Hepatocyte (in vitro differentiated cells): Measurements from ENCODE around the gene PLAC8L1. TPM values are rescaled to one million over a fixed set of nuclear protein-coding genes. Genes with fewer than 3 reads are reported as not detected.

Source experiments
- DNase-seq: peaks from one replicate; pipeline ENCODE4 v3.0.0-alpha.2; 2016; ENCODE audit warnings: low spot score
- H2AFZ ChIP-seq: fragments of 200-600 bp; sonication (generic); 2 replicates; pipeline ENCODE4 v1.6.0; 2016; ENCODE audit warnings: antibody characterized with exemption, mild to moderate bottlenecking
- H3K27ac ChIP-seq: fragments of 200-600 bp; sonication (generic); 2 replicates; pipeline ENCODE4 v1.5.1; 2016; ENCODE audit warnings: mild to moderate bottlenecking
- H3K27me3 ChIP-seq: fragments of 200-600 bp; sonication (generic); 2 replicates; pipeline ENCODE4 v1.6.1; 2016
- H3K36me3 ChIP-seq: fragments of 200-600 bp; sonication (generic); replicated peaks from 2 replicates; pipeline ENCODE4 v1.5.1; 2016; ENCODE audit warnings: low read depth; ENCODE audit not compliant: insufficient read depth
- H3K4me1 ChIP-seq: fragments of 200-600 bp; sonication (generic); 2 replicates; pipeline ENCODE4 v1.5.1; 2016; ENCODE audit warnings: mild to moderate bottlenecking, moderate library complexity; ENCODE audit not compliant: insufficient read depth
- H3K4me2 ChIP-seq: fragments of 200-600 bp; sonication (generic); 2 replicates; pipeline ENCODE4 v1.6.0; 2016
- H3K4me3 ChIP-seq: fragments of 200-600 bp; sonication (generic); 2 replicates; pipeline ENCODE4 v1.5.1; 2016; ENCODE audit warnings: mild to moderate bottlenecking
- H3K79me2 ChIP-seq: fragments of 200-600 bp; sonication (generic); 2 replicates; pipeline ENCODE4 v1.6.0; 2017; ENCODE audit warnings: mild to moderate bottlenecking
- H3K9me2 ChIP-seq: fragments of 200-600 bp; sonication (generic); replicated peaks from 2 replicates; pipeline ENCODE4 v1.6.0; 2017; ENCODE audit warnings: mild to moderate bottlenecking; ENCODE audit not compliant: insufficient read depth
- H3K9me3 ChIP-seq: fragments of 200-600 bp; sonication (generic); 2 replicates; pipeline ENCODE4 v1.5.1; 2016; ENCODE audit warnings: low read depth, mild to moderate bottlenecking
- H4K20me1 ChIP-seq: fragments of 200-600 bp; sonication (generic); 2 replicates; pipeline ENCODE4 v1.6.0; 2016; ENCODE audit warnings: mild to moderate bottlenecking; ENCODE audit not compliant: insufficient read depth, poor library complexity, severe bottlenecking
- EZH2 ChIP-seq: fragments of 200-600 bp; sonication (generic); IDR thresholded peaks from 2 replicates; pipeline ENCODE4 v1.6.1; 2016; ENCODE audit warnings: antibody characterized with exemption, mild to moderate bottlenecking, borderline replicate concordance
- EZH2phosphoT487 ChIP-seq: fragments of 200-600 bp; sonication (generic); IDR thresholded peaks from one replicate; pipeline ENCODE4 v1.6.1; 2018; ENCODE audit warnings: antibody characterized with exemption, mild to moderate bottlenecking, low read depth, moderate library complexity; ENCODE audit not compliant: unreplicated experiment, severe bottlenecking
- WGBS: methylation state at CpG from one replicate; pipeline ENCODE4 v1.1.6; 2016; ENCODE audit warnings: low lambda C conversion rate; ENCODE audit errors: missing lambda C conversion rate; 5-methylcytosine and 5-hydroxymethylcytosine counted together
- polyA plus RNA-seq: library from polyadenylated mRNA; unstranded; fragments of >200 nt; fragmentation: Nextera tagmentation; extraction: Ambion mirVana; gene quantifications from 2 replicates; pipeline ENCODE4 v1.2.1, GENCODE V29; 2016
- small RNA-seq: library from RNA; depleted of rRNA; stranded (forward); fragments of <200 nt; gene quantifications from one replicate; pipeline ENCODE3, GENCODE V24; 2014
- total RNA-seq: library from RNA; depleted of rRNA; stranded (reverse); fragments of >200 nt; gene quantifications from 2 replicates; pipeline ENCODE4 v1.2.3, GENCODE V29; 2014
- TF ChIP-seq, protein P1 (sequence below): fragments of 200-600 bp; sonication (generic); IDR thresholded peaks from 2 replicates; pipeline ENCODE4 v1.5.1; 2016; ENCODE audit warnings: antibody characterized with exemption, mild to moderate bottlenecking; ENCODE audit not compliant: poor library complexity

The PLAC8L1 gene
- total and polyA plus RNA-seq, 2 experiments from 2014 or later = 1.1 to 1.5 TPM

GRCh38 chr5:146034605-146035004, 70.8 kb downstream of the PLAC8L1 start:
- no peaks in the 10 kb centered on the region for H3K9me3 ChIP-seq
- H3K79me2 ChIP-seq = peaks cover 7% of the 10 kb centered on the region
- 72% methylated on average over 4 of the region's 4 CpGs for WGBS
- no peaks in the 10 kb centered on the region for H3K36me3 ChIP-seq
- no peak overlapping the region for H3K27ac ChIP-seq
- no peak overlapping the region for H3K4me3 ChIP-seq
- no peak overlapping the region for H2AFZ ChIP-seq
- H4K20me1 ChIP-seq = no peaks in the 10 kb centered on the region
- H3K27me3 ChIP-seq = no peaks in the 10 kb centered on the region
- no peaks in the 10 kb centered on the region for H3K9me2 ChIP-seq
- no peak for DNase-seq
- H3K4me1 ChIP-seq = no peaks in the 10 kb centered on the region
- H3K4me2 ChIP-seq = no peak overlapping the region
- TF ChIP-seq EZH2 (no peak), EZH2phosphoT487 (no peak)
- TF ChIP-seq, protein P1, sequence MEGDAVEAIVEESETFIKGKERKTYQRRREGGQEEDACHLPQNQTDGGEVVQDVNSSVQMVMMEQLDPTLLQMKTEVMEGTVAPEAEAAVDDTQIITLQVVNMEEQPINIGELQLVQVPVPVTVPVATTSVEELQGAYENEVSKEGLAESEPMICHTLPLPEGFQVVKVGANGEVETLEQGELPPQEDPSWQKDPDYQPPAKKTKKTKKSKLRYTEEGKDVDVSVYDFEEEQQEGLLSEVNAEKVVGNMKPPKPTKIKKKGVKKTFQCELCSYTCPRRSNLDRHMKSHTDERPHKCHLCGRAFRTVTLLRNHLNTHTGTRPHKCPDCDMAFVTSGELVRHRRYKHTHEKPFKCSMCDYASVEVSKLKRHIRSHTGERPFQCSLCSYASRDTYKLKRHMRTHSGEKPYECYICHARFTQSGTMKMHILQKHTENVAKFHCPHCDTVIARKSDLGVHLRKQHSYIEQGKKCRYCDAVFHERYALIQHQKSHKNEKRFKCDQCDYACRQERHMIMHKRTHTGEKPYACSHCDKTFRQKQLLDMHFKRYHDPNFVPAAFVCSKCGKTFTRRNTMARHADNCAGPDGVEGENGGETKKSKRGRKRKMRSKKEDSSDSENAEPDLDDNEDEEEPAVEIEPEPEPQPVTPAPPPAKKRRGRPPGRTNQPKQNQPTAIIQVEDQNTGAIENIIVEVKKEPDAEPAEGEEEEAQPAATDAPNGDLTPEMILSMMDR = no peak

Small RNA genes within 50 kb of the gene (small RNA-seq; reads per million reads assigned to genes)
- not detected for gene AC091959.1

Other genes starting within 250 kb of the PLAC8L1 start
- not detected in 2 replicates for gene GRXCR2, start 232.6 kb downstream of the PLAC8L1 start, total RNA-seq
- gene GRXCR2, start 232.6 kb downstream of the PLAC8L1 start, polyA plus RNA-seq = 0.39 TPM in 1 of 2 replicates, not detected in the other
- 32.0 and 35.1 TPM in 2 replicates for gene SH3RF2, start 169.0 kb downstream of the PLAC8L1 start, total RNA-seq
- 34.1 and 35.4 TPM in 2 replicates for gene SH3RF2, start 169.0 kb downstream of the PLAC8L1 start, polyA plus RNA-seq
- gene LARS1, start 77.1 kb upstream of the PLAC8L1 start, total RNA-seq = 69.5 and 71.2 TPM in 2 replicates
- gene LARS1, start 77.1 kb upstream of the PLAC8L1 start, polyA plus RNA-seq = 64.3 and 78.6 TPM in 2 replicates
- 17.5 and 28.8 TPM in 2 replicates for gene RBM27, start 98.0 kb upstream of the PLAC8L1 start, total RNA-seq
- gene RBM27, start 98.0 kb upstream of the PLAC8L1 start, polyA plus RNA-seq = 3.0 TPM in 2 replicates
- 0.36 TPM in 1 of 2 replicates, not detected in the other for gene POU4F3, start 233.3 kb upstream of the PLAC8L1 start, total RNA-seq
- gene POU4F3, start 233.3 kb upstream of the PLAC8L1 start, polyA plus RNA-seq = not detected in 2 replicates